ENCODE results near the gene ARF6. TPM values are rescaled to one million over a fixed set of nuclear protein-coding genes. Genes with fewer than 3 reads are reported as not detected.

ARF6 gene
- polyA plus RNA-seq, 1 of the 3 experiments (the other 2 are of a cell fraction) = 45.2 TPM

DNA sequence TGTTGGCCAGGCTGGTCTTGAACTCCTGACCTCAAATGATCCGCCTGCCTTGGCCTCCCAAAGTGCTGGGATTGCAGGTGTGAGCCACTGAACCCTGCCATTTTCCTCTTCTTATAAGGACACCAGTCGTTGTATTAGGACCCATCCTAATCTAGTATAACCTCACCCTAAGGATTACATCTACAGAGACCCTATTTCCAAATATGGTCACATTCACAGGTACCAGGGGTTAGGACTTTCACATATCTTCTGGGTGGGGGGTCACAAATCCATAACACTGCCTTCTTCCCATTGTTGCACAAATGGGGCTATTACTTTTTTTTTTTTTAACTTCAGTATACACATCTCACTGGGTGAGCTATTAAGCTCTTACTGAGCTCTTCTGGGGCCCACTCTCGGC lies 38.6 kb downstream of the ARF6 start:
- H3K4me3 ChIP-seq (ENCODE audit: low read depth in 2 of 2, low read length in 1 of 2) = no peak overlapping the region
- H3K36me3 ChIP-seq (replicated peaks in 1 of 2; ENCODE audit: control insufficient read depth in 1 of 2, insufficient read depth in 2 of 2, low read length in 1 of 2) = no peaks in the 10 kb centered on the region
- no peaks in the 10 kb centered on the region for H3K79me2 ChIP-seq (ENCODE audit: insufficient read depth)
- no peak for DNase-seq
- ChIA-PET POLR2A (no interaction called here), CTCF (interaction anchor here (0.7 to 1.4 kb wide), 2 partner anchors 20 to 130 kb away, joined by 3 read pairs; no protein-coding TSS in a partner anchor)
- TF ChIP-seq RCOR1 (IDR thresholded peaks at IDR 0.05; ENCODE audit: low read length) = no peak
- TF ChIP-seq, protein P1, sequence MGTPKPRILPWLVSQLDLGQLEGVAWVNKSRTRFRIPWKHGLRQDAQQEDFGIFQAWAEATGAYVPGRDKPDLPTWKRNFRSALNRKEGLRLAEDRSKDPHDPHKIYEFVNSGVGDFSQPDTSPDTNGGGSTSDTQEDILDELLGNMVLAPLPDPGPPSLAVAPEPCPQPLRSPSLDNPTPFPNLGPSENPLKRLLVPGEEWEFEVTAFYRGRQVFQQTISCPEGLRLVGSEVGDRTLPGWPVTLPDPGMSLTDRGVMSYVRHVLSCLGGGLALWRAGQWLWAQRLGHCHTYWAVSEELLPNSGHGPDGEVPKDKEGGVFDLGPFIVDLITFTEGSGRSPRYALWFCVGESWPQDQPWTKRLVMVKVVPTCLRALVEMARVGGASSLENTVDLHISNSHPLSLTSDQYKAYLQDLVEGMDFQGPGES (IDR thresholded peaks at IDR 0.05; ENCODE audit: low read depth, low read length) = no peak
- TF ChIP-seq SMC3 (IDR thresholded peaks at IDR 0.05; ENCODE audit: low read depth, low read length) = no peak
- TF ChIP-seq, protein P2, sequence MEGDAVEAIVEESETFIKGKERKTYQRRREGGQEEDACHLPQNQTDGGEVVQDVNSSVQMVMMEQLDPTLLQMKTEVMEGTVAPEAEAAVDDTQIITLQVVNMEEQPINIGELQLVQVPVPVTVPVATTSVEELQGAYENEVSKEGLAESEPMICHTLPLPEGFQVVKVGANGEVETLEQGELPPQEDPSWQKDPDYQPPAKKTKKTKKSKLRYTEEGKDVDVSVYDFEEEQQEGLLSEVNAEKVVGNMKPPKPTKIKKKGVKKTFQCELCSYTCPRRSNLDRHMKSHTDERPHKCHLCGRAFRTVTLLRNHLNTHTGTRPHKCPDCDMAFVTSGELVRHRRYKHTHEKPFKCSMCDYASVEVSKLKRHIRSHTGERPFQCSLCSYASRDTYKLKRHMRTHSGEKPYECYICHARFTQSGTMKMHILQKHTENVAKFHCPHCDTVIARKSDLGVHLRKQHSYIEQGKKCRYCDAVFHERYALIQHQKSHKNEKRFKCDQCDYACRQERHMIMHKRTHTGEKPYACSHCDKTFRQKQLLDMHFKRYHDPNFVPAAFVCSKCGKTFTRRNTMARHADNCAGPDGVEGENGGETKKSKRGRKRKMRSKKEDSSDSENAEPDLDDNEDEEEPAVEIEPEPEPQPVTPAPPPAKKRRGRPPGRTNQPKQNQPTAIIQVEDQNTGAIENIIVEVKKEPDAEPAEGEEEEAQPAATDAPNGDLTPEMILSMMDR (IDR thresholded peaks at IDR 0.05) = no peak
- TF ChIP-seq, protein P3, sequence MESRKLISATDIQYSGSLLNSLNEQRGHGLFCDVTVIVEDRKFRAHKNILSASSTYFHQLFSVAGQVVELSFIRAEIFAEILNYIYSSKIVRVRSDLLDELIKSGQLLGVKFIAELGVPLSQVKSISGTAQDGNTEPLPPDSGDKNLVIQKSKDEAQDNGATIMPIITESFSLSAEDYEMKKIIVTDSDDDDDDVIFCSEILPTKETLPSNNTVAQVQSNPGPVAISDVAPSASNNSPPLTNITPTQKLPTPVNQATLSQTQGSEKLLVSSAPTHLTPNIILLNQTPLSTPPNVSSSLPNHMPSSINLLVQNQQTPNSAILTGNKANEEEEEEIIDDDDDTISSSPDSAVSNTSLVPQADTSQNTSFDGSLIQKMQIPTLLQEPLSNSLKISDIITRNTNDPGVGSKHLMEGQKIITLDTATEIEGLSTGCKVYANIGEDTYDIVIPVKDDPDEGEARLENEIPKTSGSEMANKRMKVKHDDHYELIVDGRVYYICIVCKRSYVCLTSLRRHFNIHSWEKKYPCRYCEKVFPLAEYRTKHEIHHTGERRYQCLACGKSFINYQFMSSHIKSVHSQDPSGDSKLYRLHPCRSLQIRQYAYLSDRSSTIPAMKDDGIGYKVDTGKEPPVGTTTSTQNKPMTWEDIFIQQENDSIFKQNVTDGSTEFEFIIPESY (IDR thresholded peaks at IDR 0.05; ENCODE audit: borderline replicate concordance, low read depth) = no peak
- TF ChIP-seq, protein P4, sequence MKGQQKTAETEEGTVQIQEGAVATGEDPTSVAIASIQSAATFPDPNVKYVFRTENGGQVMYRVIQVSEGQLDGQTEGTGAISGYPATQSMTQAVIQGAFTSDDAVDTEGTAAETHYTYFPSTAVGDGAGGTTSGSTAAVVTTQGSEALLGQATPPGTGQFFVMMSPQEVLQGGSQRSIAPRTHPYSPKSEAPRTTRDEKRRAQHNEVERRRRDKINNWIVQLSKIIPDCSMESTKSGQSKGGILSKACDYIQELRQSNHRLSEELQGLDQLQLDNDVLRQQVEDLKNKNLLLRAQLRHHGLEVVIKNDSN (IDR thresholded peaks at IDR 0.05; ENCODE audit: borderline replicate concordance, low read depth) = no peak
- TF ChIP-seq EP300 (IDR thresholded peaks at IDR 0.05; ENCODE audit: borderline replicate concordance in 1 of 2, low read depth in 1 of 2, low read length in 1 of 2) = no peak
- TF ChIP-seq ELF1 (IDR thresholded peaks at IDR 0.05) = no peak
- no peak for TF ChIP-seq TCF12 (IDR thresholded peaks at IDR 0.05)
- TF ChIP-seq POLR2AphosphoS5 (IDR thresholded peaks at IDR 0.05; ENCODE audit: low read depth, low read length) = no peak
- no peak for TF ChIP-seq GATA2 (CRISPR knock-in tag; IDR thresholded peaks at IDR 0.05)
- TF ChIP-seq RAD21 (IDR thresholded peaks at IDR 0.05; ENCODE audit: low read length) = no peak
- no peak for TF ChIP-seq FOXM1 (IDR thresholded peaks at IDR 0.05; ENCODE audit: low read depth)
- no peak for TF ChIP-seq MEF2A (IDR thresholded peaks at IDR 0.05; ENCODE audit: borderline replicate concordance, low read depth)
- TF ChIP-seq EZH2phosphoT487 (IDR thresholded peaks at IDR 0.05; ENCODE audit: borderline replicate concordance, low read depth) = no peak
- TF ChIP-seq GABPA (IDR thresholded peaks at IDR 0.05; ENCODE audit: low read depth) = no peak
- no peak for TF ChIP-seq TEAD4 (IDR thresholded peaks at IDR 0.05; ENCODE audit: borderline replicate concordance, insufficient read depth)
- no peak overlapping the region for H2AFZ ChIP-seq (ENCODE audit: low read depth)
- H4K20me1 ChIP-seq (ENCODE audit: insufficient read depth) = no peaks in the 10 kb centered on the region
- H3K9ac ChIP-seq = no peak overlapping the region
- no peaks in the 10 kb centered on the region for H3K9me3 ChIP-seq
- no peaks in the 10 kb centered on the region for H3K27me3 ChIP-seq (ENCODE audit: insufficient read depth)
- no peaks in the 10 kb centered on the region for H3K4me1 ChIP-seq (ENCODE audit: control insufficient read depth in 1 of 2, insufficient read depth in 2 of 2, low read depth in 1 of 2, low read length in 1 of 2)
- H3K9me2 ChIP-seq = no peaks in the 10 kb centered on the region
- WGBS (ENCODE audit: low lambda C conversion rate) = 82% methylated on average over 3 of the region's 3 CpGs
- no peak overlapping the region for H3K27ac ChIP-seq (ENCODE audit: low read depth in 2 of 2, low read length in 1 of 2)
- H3F3A ChIP-seq (replicated peaks; ENCODE audit: insufficient read depth) = peaks cover 16% of the 10 kb centered on the region
- H3K4me2 ChIP-seq = no peak overlapping the region
